HG03460 (cell line): ENCODE measurements around the gene SERINC5.
"Not testable (repeated sequence)": the region's sequence is repeated elsewhere in the genome, so short reads cannot be mapped to it uniquely, and the experiment has no call there.

Experiments used
- ATAC-seq: cut with Tn5 transposase; IDR thresholded peaks from one replicate; pipeline ENCODE4 v1.9.1; 2021; ENCODE audit not compliant: unreplicated experiment

Gene SERINC5

GRCh38 chr5:80181618-80182211 lies 74.1 kb downstream of the SERINC5 start:
- no peak for ATAC-seq

- ATAC-seq = no peak
Measured at GRCh38 chr5:80177236-80177635, 78.6 kb downstream of the SERINC5 start.

DNA sequence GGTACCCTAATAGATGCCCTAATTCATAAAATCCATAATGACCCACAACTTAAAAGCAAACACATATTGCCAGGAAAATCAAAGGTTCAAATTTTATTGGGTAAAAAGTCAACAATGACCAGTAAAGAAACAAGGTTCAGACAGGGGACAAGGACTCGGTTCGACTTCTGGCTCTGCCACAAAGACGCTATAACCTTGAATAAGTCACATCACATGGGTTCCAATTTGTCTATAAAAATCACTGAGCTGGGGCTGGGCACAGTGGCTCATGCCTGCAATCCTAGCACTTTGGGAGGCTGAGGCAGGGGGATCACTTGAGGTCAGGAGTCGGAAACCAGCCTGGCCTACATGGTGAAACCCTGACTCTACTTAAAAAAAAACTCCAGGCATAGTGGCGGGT lies 80.5 kb downstream of the SERINC5 start:
- no peak for ATAC-seq

DNA sequence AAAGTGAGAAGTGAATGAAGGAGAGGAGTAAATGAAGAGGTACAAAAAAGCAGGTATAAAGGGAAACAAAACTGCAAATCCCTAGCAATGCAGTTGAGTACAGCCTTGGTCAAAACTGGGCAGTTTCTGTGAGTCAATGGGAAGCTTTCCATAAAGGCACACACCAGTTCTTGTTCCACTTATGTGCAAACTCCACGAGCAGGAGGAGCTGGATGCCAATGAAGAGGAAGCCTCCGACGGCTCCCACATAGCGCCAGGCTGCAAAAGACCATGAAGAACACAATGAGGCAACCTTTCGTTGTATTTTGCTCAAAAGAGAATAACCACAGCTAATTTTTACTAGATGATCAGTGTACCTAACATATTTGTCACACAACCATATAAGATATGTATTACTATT lies 81.1 kb downstream of the SERINC5 start:
- ATAC-seq = no peak

GRCh38 chr5:80172067-80172695 lies 83.7 kb downstream of the SERINC5 start:
- no peak for ATAC-seq

- ATAC-seq = no peak
Measured at GRCh38 chr5:80170117-80170535, 85.7 kb downstream of the SERINC5 start.

DNA sequence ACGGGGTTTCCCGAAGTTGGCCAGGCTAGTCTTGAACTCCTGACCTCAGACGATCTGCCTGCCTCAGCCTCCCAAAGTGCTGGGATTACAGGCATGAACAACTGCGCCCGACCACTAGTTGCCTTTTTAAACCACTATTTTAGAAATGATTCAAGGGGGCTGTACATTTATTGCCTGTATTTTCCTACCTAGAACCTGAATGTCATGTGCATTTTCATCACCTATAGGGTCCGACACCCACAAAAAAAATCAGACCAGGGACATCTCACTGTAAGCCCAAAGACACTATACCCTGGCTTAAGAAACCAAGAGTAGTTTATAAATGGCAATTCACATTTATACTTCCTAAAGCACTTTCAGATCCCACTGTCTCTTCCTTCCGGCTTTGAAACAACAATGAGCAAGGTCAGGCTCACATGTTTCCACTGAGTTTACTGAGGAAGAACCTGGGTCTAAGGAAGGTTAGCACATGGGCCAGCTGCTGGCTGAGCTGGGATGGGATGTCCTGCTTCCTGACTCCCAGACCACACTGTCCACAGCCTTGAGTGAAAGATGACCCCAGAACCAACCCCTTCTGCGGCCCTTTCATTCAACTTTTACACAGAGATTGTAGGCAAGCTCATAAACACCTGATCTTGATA lies 87.3 kb downstream of the SERINC5 start:
- no peak for ATAC-seq

GRCh38 chr5:80165452-80165851 lies 90.4 kb downstream of the SERINC5 start:
- ATAC-seq = no peak

DNA sequence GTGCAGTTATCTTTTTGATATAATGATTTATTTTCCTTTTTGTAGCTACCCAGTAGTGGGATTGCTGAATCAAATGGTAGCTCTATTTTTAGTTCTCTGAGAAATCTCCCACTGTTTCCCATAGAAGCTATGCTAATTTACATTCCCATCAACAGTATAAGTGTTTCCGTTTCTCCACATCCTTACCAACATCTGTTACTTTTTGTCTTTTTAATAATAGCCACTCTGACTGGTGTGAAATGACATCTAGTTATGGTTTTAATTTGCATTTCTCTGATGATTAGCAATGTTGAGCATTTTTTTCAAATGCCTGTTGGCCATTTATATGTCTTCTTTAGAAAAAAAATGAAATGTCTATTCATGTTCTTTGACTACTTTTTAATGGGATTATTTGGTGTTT lies 94.7 kb downstream of the SERINC5 start:
- ATAC-seq = no peak

GRCh38 chr5:80160242-80160641 lies 95.6 kb downstream of the SERINC5 start:
- no peak for ATAC-seq

DNA sequence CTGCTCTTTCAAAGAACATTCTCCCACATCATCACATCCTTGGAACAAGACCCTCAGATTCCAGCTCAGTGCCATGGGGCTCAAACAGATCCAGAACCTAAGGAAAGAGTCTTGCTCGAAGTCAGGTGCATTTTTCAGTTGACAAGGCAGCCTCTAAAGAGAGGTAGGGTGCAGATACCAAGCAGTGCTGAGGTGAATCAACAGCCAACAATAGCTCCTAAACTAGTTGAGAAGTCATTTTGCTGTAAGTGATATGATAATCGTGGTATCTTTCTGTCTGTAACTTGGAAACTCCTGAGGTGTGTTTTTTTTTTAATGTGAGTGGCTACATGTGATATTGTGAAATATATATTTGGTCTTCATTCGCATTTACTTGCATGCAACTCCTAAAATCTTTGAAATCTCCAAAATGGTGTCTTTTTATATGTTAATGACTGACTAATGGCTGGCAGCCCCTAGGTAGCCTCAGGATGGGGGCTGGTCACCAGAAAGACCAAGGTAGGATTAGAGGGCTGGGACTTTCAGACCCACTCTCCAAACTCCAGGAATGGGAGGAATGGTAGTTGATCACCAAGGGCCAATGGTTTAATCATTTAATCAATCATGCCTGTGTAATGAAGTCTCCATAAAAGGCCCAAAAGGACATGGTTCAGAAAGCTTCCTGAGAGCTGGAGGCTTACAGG lies 96.6 kb downstream of the SERINC5 start:
- no peak for ATAC-seq

DNA sequence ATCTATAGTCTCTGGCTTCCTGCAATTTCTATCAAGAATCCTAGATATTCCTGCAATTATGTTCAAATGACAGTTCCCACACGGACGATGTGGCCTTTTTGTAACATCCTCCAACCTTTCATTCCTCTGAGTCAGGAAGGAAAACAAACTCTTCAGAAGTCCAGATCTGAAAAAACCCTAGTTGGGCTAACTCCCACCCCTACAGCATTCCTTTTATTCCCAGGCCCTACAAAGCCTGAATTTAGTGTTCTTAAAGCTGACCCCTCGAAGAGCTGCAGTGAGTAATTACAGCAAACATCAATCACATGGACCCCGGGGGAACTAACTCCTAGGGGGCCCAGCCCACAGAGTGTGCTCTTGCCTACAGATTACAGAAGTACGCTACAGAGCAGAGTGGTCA lies 99.7 kb downstream of the SERINC5 start:
- ATAC-seq = no peak

GRCh38 chr5:80154749-80155148 lies 101.1 kb downstream of the SERINC5 start:
- ATAC-seq = no peak

DNA sequence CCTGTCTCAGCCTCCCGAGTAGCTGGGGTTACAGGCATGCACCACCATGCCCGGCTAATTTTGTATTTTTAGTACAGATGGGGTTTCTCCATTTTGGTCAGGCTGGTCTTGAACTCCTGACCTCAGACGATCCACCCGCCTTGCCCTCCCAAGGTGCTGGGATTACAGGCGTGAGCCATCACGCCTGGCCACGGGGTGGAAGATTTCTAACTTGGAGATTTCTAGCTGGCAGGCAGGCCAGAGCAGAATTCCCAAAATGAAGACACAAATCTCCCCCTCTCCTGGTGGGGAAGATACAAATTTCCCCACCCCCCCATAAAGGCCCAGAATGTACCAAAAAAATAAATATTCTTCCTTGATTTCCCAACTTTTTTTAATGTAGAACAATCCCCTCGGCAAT lies 101.6 kb downstream of the SERINC5 start:
- not testable (repeated sequence) for ATAC-seq

DNA sequence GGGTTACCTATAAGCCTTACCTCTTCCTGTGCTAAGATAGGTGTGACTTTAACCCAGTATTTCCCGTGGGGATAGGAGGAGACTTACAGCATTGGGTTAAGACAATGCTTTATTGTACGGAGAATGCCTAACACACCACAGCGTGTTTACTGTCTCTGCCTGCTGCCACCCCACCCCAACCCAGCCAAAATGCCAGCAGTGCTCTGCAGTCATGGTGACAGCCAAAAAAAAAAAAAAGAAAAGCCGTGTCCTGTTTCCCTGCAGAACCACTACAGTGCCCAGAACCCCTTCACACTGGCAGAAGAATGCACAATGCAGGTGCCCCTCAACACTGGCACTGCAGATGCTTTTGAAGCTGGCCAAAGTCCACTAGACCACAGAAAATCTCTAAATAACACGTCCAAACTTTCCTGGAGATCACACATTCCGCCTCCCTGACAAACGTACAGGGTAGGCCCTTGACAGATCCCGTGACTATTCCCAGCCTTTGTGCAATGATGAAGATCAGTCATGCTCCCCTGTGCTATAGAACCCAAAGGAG lies 102.2 kb downstream of the SERINC5 start:
- no peak for ATAC-seq

- no peak for ATAC-seq
Measured at GRCh38 chr5:80152778-80153177, 103.1 kb downstream of the SERINC5 start.

DNA sequence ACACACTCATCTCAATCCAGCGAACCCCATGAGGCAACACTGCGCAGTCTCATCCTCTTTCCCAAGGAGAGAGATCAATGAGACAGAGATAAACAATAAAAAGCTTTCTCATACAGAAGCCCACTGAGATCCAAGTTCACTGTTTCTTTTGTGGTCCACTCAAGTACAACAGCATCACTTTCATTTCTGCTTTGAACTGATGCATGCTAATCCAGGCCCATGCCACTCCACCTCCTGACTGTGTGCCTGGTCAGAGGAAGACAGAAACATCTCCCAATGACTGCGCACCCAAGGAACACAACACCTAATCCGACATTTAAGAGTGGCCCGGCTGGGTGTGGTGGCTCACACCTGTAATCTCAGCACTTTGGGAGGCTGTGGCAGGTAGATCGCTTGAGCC lies 104.0 kb downstream of the SERINC5 start:
- ATAC-seq = no peak

GRCh38 chr5:80150731-80151130 lies 105.1 kb downstream of the SERINC5 start:
- ATAC-seq = no peak

DNA sequence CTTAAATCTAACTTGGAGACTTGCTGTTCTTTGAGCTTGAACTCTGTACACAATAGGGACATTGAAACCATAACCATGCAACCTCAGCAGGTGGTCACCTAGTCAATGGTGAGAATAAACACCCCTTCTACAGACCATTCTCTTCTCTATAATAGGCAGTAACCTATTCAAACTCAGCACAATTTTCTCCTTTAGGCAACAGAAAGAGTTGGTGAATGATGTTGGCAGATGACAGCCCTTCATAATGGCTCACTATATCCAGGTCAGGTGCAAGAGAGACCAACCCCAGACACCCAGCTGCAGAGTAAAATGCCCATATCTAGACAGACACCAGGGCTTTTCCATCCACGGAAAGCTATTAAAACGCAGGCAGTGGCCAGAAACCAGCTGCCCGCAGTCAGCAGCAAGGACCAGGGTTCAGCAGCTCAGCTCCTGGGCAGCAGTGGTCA lies 106.7 kb downstream of the SERINC5 start:
- no peak for ATAC-seq

- ATAC-seq = no peak
Measured at GRCh38 chr5:80147119-80147815, 108.6 kb downstream of the SERINC5 start.

GRCh38 chr5:80146046-80146445 lies 109.8 kb downstream of the SERINC5 start:
- no peak for ATAC-seq
